Sciatic nerve (tissue), 2 donors: ENCODE results near the gene PCCA. TPM values are rescaled to one million over a fixed set of nuclear protein-coding genes. Genes with fewer than 3 reads are reported as not detected.

Experiments
- ATAC-seq: fragments of 200-7000 bp; cut with Tn5 transposase; one replicate; pipeline ENCODE4 v1.9.1; 2020; ENCODE audit warnings: mild to moderate bottlenecking, moderate library complexity
- DNase-seq: peaks from one replicate; pipeline ENCODE4 v3.0.0-alpha.2; 2020; ENCODE audit warnings: low spot score
- intact Hi-C: fragments of 100-400 bp; cut with DNase I; formaldehyde crosslinking; loops from one replicate; pipeline ENCODE4 v1.14.2; 2022
- total RNA-seq: library from RNA; stranded (reverse); fragmentation: NEBNext Ultra II Directional; extraction: Animal tissue kit (Norgen Biotek cat#: 25700); gene quantifications from one replicate; pipeline ENCODE4 v1.2.1, GENCODE V29; 2021
- donor health status: DM: no; HTN: no; CAD: no.
- donor health status: DM: no; HTN: no; CAD: no.

Gene PCCA
- total RNA-seq, 1 donor from 2014 or later, result 34.8 TPM

DNA sequence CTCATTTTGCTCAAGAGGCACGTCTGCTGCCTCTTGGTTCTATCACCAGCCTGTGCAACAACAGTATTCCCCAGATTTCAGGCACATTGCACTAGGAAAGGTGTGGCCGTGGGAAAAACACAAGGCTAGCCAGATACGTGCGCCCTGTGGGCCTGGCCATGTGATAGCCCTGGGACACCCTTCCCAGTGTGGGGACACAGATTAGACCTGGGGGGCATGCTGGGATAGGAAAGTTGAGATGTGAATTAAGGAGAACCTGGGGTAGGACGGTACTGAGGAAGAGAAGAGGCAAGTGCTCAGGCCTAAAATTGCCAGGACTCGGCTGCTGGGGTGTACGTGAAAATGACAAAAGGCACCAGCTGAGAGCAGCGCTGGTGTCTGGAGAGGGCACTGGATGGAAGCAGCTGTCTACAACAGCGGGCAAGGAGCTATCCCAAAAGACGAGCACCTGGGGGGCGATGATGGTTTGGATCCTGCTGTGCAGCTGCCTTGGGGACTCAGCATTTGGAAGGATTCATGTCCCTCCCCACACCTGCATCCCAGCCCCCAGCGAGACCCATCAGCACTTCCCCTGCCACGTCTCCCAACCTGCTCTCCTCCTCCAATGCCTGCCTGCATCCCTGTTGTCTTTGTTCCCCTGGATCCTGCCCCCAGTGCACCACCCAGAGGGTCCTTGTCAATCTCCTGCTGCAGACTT lies 445.4 kb downstream of the PCCA start:
- no peak for DNase-seq
- intact Hi-C loops, result no loop called here
- ATAC-seq, result no peak

DNA sequence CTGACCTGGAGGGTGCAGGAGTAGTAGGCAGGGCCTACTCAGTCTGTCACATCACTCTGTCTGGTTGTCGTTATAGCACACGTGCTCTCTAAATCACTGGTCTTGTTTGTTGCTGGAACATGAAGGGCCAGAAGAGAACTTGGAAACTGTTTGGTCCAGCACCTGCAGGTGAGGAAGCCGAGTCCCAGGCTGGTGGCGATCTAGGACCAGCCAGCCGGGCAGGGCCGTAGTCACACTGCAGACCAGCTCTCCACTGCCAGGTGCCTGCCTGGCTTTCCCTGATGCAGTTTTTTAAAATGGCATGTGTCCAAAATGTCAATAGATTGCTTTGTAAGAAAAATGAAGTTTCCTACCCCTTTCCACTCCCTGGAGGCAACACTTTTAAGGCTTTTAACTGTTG lies 446.0 kb downstream of the PCCA start:
- no peak for ATAC-seq
- intact Hi-C loops, result no loop called here
- DNase-seq, result no peak

- intact Hi-C loops, result no loop called here
- peak; percentile 79 for ATAC-seq
Measured at GRCh38 chr13:100535426-100536135, 446.7 kb downstream of the PCCA start.

DNA sequence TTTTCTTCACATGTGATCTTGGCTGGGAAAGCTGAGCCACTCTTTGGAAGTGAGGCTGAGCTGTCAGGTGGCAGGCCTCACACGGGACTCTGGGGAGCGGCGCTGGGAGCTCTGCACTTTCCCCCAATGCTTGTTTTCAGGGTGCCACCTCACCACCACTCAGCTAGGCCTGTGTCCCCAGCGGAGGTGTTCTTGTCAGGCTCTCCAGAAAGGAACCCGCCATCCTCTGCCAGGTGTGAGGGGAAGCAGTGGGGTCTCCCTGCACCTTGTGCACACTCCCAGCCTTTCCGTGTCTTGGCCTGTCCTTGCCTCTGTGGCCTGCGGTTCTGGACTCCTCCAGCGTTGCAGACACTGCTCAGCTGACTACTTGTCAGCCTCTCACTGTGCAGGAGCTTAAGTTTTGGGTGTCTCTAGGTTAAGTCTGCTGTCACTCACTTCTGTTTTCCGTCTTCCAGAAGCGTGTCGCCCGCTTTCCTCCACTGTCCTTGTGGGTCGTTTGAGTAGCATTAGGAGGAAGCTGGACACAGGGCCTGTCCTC lies 447.8 kb downstream of the PCCA start:
- no peak for ATAC-seq

More at GRCh38 chr13:100535426-100536135, 446.7 kb downstream of the PCCA start:
- DNase-seq, result no peak

GRCh38 chr13:100537486-100537885 lies 448.6 kb downstream of the PCCA start:
- intact Hi-C loops, result no loop called here

More for the DNA sequence above, 447.8 kb downstream of the PCCA start:
- intact Hi-C loops, result no loop called here
- DNase-seq, result no peak

DNA sequence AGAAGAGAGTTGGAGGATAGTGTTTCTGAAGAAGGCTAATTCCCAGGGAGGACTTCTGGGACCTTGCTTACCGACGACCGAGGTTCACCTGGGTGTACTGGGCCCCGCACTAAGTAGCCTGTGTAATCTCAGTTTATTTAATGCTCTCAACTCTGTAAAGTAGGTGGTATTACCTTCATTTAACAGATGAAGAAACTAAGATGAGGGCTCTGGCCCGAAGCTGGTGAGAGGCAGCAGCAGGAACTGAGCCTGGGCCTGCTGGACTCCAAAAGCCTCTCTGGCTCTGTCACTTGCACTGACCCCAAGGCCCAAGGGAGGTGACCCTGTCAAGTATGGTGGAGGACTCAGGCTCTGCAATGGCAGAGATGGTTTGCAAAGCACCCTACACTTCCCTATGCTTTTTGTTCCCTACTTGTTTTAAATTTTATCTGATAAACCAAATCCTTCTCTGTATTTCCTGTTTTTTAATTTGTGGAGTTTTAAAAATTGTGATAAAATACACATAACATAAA lies 449.1 kb downstream of the PCCA start:
- ATAC-seq (no peak), DNase-seq (no peak)
- intact Hi-C loops, result no loop called here

More at GRCh38 chr13:100537486-100537885, 448.6 kb downstream of the PCCA start:
- ATAC-seq (no peak), DNase-seq (no peak)

- DNase-seq (no peak), ATAC-seq (no peak)
- intact Hi-C loops, result no loop called here
Measured at GRCh38 chr13:100540621-100541020, 451.7 kb downstream of the PCCA start.

DNA sequence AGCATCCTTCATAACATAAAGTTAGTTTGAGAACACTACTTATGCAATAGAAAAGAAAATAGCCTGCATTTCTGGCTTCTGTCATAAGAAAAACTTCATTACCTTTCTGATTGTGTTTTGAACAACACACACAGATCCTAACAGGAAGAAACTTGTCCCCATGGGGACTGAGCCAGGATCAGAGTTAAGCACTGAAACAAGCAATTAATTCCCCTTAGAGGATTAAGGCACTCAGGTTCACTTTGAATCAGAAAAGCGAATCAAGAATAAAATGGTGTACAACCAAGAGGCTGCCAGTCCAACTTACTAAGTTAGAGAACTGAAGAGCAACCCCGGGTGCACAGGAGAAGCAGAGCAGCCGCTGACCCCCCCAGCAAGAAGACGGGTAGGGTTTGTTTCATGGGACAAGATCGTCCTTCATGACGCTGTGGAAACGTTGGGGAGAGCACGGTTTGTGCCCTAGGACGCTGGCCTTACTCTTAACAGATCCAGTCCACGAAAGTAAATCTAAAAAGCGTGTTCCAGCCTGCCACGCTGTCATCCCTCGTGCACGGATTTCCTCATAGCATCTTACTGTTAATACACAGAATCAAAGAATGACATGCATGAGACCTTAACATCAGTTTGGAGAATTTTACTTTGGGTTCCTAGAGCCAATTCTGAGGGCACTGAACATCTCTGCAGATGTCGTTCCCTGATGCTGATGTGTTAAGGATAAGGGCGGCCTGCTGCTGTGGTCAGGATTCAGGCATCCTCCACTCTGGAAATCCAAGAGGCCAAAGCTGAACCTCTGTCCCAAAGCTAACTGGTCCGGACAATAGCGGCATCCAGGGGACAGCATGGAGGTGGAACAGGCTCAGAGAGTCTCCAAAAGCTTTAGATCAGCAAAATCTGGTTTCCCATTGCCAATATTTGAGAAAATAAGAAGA lies 453.3 kb downstream of the PCCA start:
- ATAC-seq, result no peak
- intact Hi-C loops, result no loop called here
- DNase-seq, result peak; percentile 37

GRCh38 chr13:100542826-100543156 lies 453.9 kb downstream of the PCCA start:
- DNase-seq (no peak), ATAC-seq (no peak)
- intact Hi-C loops, result no loop called here

- intact Hi-C loops, result no loop called here
- DNase-seq, result no peak
- peak; percentile 82 for ATAC-seq
Measured at GRCh38 chr13:100543872-100544602, 455.1 kb downstream of the PCCA start.

GRCh38 chr13:100544866-100545683 lies 456.2 kb downstream of the PCCA start:
- intact Hi-C loops, result no loop called here
- DNase-seq, result peak; percentile 55
- ATAC-seq, result peak; percentile 11

GRCh38 chr13:100545684-100546061 lies 456.8 kb downstream of the PCCA start:
- intact Hi-C loops, result no loop called here

DNA sequence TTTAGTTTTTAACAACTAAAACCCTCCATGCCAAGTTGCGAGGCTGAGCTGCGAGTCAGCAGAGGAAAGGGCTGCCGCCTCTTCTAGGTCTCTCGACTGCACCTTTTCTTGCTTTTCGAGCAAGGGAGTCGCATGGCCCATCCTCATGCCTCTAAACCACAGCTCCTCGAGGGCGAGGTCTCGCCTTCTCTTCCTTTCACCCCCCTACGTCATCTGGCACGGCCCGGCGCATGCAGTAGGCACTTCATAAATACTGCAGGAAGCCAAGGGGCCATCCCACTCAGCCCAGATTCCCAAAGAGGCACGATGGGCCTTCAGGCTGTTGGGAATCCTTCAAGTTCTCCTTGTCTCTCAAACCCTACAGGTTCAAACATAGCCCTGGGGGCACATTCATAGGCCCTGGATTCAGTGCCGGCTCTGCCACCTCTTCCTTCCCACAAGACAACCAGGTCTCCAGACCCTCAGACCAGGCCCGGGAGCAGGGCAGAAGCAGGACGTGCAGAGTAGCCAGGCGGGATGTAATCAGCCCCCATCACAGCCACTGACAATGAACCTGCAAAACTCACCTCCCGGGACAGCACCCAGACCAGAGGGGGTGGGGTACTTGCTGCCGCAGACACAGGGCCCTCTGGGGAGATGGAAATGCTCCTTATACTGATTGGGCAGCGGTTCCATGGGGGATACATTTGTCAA lies 458.0 kb downstream of the PCCA start:
- DNase-seq (no peak), ATAC-seq (no peak)
- intact Hi-C loops, result no loop called here

More at GRCh38 chr13:100545684-100546061, 456.8 kb downstream of the PCCA start:
- no peak for ATAC-seq
- peak; percentile 7 for DNase-seq

DNA sequence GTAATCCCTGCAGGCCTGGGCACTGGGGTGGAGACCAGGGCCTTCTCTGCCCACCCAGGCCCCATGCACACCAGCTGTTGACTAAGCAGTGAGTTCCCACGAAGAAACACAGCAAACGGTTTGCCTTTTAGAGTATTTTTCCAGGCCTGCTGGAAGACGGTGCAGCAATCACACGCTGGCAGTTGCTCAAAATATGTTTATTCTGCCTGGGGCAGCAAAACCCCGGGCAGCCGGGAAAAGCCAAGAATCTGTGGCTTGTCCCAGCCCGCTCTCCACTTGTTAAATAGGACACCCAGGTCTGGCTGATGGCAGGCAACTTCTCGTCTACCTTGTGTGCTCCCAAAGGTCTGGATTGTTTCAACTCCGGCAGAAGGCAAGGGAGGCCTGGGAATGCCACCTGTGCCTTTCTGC lies 458.9 kb downstream of the PCCA start:
- ATAC-seq (no peak), DNase-seq (peak; percentile 49)
- intact Hi-C loops, result no loop called here

GRCh38 chr13:100549316-100549715 lies 460.4 kb downstream of the PCCA start:
- DNase-seq (no peak), ATAC-seq (no peak)
- intact Hi-C loops, result no loop called here

DNA sequence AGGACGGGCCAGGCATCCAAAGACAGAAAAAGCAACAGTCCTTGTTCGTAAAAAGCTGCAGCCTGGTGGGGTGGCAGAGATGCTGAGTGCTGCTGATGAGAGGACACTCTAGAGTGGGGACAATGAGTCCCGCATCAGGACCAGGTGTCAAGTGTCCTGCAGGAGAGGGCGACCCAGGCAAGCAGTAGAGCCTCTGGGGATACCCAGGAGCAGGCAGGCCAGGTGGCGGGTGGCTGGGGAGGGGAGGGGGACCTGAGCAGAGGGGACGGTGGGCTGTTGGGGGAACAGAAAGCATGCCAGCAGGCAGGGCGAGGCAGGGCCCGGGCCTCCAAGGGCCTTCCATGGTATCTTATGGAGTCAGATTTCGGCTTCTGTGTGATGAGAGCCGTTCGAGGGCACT lies 463.9 kb downstream of the PCCA start:
- DNase-seq (no peak), ATAC-seq (no peak)
- intact Hi-C loops, result no loop called here

GRCh38 chr13:100559886-100560285 lies 471.0 kb downstream of the PCCA start:
- ATAC-seq (no peak), DNase-seq (no peak)
- intact Hi-C loops, result no loop called here
